HUDEP-2 (cell line): ENCODE results near the gene KCNIP4.
A peak's percentile ranks its signal among the peaks of the same experiment; 100 is the strongest.

Source experiments
- DNase-seq, 76 experiments: peaks; one replicate each; lab custom pipeline; 2025; ENCODE audit not compliant: unreplicated experiment in 76 of 76; lab: John Stamatoyannopoulos, UW

KCNIP4 gene

DNA sequence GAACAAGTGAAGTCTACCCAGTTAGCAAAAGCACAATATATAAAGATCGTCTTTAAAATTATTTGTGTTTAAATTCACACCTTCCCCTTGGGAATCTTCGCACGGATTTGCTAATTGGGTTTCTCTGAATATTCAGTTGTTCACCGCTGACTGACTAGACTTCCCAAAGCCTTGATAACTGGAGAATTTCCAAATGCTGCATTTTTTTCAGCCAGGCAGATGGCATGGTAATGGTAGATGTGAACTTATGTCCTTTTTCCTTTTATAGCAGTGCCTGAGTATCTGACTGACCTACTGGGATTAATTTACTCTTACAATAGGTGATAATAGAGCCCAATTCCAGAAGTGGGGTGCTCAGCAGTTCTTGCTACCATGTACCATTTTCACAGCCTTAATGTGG lies 700.2 kb downstream of the KCNIP4 start:
- DNase-seq, result no peak

DNA sequence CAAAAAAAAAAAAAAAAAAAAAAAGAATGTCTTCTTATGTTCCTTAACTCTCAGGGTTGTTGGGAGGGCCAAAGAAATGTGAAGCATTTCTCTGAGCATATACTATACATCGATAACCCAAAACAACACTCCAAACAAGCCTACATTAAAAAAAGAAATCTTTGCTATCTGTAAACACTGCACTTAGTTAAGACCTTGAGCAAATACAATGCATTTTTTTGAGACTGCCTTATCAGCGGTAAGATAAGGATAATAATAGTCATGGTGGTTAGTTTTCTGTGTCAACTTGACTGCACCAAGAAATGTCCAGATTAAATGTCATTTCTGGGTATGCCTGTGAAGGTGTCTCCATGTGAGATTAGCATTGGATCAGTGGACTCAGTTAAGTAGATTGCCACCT lies 706.4 kb downstream of the KCNIP4 start:
- DNase-seq, result no peak

DNA sequence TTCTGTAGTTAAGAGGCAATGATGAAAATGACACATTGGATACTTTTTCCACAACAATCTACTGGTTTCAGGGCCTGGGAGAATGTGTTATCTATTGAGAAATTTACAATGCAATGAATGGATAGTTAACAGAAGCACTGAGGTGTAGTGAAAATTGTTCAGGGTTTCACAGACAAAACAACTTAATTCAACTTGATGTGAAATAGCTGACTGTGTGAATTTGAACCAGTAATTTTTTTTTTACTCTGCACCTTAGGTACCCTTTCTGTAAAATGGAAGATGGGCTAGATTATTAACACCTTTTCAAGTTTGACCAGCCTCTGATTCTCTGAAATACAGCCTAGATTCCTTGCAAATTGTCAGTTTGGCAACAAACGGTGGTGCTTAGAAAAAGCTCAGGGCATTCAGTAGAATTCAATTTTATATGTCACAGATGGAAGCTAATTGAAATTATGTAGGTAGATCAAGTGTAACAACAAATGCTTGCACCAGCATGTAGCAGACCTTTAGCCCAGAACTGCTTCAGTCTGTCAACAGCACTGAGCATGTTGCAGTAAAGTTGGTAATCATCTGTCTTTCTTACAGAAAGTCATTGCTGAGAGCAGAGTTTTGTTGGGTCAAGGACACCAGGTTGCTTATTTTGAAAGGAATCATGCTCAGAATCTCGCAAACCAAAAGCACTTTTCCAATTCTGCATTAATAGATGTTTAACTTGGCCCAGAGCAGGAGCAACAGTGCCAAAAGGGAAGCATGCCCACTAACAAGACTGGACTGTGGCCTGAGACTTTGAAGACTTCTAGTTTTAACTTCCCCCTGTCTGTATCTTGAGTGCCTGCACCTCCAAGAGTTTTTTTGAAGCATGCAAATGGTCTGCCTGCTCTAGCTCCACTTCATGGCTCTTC lies 721.7 kb downstream of the KCNIP4 start:
- no peak for DNase-seq

DNA sequence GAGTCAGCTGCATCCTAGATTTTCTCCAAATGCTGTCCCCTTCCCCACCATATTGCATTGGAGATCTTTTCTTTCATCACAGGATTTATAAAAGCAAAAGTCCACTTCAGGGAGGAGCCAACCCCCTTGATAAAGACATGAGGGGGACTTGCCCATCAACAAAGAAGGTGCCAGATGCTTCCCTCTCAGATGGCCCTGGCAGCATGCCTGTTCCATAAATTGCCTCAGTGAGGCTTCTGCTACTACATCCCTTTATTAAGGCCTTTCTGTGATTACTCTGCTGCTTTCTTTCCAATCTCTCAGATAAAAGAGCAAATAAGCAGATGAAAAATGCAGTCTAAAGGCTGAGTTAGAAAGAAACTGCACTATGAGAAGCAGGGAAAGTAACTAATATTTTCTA lies 736.7 kb downstream of the KCNIP4 start:
- no peak for DNase-seq

DNA sequence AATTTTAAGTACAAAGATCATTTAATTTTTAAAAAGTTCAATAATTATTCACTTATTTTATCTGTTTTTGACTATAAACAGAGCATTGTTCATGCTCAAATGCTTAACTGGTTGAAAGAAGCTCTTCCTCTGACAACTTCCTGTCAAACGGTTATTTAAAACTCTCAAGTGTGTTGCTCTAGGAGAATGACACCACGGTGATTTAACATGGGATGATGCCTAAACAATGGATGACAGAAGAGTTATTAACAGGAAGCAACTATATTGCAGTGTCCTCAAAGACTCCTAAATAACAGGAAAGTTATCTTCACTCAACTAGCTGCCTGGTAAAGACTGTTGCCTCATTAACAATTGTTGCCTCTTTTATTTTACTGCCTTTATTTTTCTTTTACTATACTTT lies 738.7 kb downstream of the KCNIP4 start:
- DNase-seq, result no peak

DNA sequence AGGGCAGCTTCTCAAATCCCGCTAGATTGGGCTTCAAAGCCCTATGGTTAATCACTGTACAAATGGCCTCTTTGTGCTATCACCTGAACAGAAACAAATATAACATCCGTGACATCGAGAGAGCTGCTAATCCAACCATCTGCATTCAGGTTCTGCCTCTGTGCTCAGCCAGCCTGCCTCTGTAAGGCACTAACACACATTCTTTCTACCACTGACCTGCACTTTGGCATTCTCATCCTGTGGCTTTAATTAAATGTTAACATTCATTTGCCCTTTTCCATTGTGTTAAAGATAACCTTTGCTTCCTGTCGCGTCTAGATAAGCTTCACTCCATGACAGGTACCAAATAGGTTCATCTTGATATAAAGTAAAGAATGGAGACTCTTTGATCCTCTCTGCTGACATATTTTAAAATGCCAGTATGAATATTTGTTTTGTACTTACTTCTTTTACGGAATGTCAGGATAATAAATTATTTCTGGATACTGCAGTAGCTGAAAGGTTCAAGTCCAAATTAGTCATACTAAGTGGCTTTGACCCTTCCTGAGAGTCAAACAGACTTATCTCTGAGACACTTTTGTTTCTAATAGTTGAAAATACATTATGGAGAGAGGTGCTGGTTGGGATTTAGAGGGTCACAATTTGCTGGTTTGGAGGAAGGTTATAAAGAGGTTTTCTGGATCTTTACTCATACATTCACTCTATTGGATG lies 742.6 kb downstream of the KCNIP4 start:
- DNase-seq, result no peak

DNA sequence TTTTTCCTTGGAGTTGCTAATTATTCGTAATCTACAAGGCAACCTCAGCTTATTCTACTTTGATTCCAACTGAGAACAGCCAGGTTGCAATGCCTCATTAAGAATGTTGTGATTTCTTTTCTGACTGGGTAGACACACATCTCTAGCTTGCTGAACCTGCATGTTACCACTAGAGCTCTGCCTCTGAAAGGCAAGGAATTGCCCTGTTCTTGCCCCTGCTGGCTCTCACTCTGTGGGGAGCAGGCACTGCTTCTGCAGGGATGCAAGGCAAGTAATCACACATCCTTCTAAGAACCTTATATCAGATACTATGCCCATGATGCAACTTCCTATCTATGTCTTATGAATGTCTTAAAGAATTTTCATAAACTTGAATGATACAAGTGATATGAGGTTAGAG lies 745.2 kb downstream of the KCNIP4 start:
- no peak for DNase-seq

DNA sequence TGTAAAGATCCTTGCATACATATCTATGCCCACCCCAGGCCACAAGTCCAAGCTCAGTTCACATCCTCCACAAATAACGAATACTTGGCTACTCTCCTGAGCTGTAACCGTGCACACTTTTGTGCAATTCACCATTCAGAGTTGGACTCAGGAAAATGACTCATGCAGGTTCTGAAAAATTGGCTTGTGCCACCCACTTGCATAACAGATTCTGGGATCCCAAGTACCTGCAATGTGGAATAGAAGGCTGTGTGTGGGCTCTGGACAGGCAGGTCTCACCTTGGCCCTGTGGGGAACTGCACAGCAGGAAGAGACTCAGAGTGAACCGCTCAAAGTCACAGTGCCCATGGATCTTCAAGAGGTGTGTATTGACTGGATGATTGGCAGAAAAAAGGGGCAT lies 745.6 kb downstream of the KCNIP4 start:
- no peak for DNase-seq

DNA sequence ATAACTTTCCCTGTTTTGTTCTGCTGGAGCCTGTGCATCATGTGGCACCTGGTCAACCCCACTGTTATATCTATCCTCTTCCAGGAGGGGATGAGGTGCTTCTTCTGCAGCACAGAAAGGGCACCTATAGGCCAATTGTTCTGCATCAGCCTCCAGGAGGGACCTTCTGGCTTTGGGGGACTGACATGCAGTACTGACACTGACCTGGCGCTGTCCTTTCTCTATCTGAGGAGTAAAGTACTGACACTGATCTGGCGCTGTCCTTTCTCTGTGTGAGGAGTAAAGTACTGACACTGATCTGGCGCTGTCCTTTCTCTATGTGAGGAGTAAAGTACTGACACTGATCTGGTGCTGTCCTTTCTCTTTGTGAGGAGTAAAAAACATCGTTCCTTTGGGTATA lies 749.9 kb downstream of the KCNIP4 start:
- no peak for DNase-seq

DNA sequence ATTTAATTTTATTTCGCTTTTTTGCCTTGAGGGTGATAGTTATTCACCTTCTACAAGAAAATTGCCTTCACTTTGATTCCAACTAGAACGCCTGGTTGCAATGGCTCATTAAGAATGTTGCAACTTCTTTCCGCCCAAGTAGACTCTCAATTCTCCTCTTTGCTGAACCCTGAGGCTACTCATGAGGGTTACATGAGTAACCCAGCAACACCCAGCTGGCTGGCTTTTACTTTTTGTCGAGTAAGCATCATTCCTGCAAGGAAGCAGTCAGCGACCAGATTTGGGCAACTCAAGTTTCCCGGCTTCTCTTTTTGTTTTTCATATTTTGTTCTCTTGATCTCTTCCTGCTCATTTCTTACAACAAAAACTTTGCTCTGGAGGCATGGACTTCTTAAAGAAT lies 752.9 kb downstream of the KCNIP4 start:
- no peak for DNase-seq

DNA sequence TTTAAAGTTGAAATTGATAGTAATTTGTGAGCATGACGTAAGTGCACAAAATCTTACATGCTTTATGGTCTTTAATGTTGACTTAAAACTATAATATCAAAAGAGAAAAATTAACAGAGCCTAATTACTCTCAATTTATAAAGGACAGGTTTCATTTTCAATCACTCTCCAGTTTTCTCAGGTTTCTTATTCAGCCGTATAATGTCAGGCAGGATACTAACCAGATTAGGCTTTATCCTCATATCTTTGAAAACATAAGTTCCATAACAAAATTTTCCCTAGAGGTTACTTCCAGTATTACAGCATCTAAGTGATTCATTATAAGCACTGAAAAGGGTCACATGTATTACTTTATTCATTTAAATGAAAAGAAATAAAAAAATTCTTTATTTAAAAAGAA lies 756.2 kb downstream of the KCNIP4 start:
- no peak for DNase-seq

DNA sequence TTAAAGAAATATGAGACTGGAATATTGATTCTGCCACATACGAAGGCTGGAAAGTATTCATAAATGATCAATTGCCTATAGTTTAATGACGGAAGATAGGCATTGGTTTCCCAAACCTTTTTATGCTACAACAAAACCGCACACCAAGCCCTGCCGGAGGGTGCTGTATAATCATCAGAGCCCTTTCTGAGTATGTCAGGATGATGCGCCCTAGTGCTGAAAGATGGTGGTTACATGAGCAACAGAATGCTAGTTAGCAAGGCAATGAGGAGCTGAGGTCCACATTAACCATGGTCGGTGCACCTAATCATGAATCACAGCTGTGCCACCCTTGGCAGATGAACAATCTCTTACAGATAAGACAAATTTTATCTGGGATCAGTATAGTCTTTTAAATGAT lies 757.3 kb downstream of the KCNIP4 start:
- no peak for DNase-seq

DNA sequence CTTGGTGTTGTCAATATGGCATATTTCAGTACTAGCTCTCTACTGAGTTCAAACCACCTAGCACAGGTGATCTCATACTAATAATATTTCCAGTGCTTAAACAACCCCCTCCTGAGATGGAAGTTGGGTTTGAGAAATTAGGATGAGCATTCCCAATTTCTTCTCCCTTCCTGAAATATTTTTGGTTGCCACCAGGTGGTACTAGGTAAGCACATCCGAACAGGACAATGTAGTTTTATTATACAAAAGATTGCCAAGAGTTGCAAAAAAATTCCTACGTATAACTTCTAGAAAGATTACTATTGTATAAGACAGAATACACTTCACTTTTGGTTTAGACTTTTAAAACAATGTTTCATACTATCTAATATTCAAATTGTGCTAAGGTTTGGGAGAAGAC lies 763.8 kb downstream of the KCNIP4 start:
- DNase-seq, result no peak

DNA sequence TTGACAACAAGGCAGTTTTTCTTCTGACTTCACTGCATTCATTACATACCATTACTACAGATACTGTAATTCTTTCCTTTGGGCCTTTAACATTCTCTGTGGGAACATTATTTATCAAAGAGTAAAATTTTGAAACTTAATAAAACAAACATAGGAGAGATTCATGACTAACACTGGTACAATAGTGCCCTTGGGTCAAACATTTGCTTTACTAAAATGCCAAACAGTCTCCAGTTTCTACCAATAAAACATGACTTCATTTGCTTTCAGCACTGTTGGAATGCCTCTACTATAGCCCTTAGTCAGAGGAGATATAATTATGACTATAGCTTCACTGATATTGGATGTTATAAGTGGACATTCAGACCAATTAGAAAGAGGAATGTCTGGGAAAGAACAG lies 766.9 kb downstream of the KCNIP4 start:
- no peak for DNase-seq

DNA sequence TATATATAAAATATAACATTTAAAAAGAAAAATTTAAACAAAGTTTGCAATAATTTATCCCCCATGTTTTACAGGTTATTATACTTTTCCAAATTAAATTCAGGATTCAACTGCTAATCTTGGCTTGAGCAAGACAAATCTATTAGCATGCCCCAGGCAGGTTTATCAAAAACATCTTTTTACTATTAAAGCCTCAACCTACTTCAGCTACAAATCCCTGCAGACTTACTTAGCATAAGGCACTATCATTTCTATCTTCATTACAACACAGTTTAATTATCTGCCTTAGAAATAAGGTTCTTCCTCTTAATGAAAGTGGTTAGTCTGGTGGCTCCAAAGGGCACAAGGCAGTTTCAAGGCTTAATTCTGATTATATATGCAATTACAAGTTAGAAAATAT lies 770.7 kb downstream of the KCNIP4 start:
- DNase-seq, result no peak

DNA sequence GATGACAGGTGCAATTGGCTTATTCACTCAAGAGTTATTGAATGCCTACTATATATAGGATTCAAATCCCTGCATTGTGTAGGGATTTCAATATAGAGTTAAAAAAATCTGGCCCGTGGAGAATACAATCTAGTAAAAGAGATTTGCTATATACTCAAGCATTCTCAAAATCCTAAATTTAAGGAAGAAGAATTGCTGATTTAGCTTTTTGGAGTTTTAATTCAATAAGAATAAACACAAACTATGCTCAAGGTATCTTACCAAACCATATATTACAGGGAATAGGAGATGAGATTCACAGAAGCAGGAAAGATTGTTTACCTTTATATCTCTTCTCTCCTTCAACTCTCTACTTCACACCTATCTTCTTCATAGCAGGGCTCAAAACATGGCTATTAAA lies 771.5 kb downstream of the KCNIP4 start:
- DNase-seq, result no peak

DNA sequence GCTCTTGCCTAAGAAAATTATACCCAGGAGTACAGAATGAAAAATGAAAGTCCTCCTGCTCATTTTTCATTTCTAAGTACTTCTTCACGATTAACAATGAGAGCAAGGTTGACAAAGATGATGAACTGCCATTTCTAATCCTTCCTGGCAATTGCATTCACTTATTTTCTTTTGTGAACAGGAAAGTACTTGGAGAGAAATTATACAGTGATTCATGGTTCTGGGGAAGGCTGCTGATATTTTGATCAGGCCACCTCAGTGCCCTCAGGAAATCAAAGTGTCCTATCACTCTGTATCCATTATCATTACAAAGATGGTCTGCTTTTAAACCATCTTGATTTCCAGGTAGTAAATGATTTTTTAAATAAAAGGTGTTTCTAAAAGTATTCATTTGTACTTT lies 780.9 kb downstream of the KCNIP4 start:
- DNase-seq, result no peak

DNA sequence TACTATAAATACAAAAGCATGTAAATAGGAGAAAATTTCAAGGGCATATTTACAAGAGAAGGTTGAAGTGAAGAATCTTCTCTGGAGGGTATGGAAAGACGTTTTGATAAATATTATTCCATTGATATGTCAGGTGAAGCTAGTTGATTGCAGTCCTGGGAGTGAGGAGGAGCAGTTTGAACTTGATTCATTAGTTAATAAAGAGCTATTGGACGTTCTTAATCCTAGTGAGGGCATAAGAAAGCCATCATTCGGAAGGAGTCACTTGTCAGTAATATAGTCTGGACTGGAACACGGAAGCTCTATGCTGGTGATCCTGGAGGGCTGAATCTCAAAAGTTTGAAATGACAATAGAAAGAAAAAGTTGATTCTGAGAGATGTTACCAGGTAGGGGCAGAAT lies 793.2 kb downstream of the KCNIP4 start:
- no peak for DNase-seq

DNA sequence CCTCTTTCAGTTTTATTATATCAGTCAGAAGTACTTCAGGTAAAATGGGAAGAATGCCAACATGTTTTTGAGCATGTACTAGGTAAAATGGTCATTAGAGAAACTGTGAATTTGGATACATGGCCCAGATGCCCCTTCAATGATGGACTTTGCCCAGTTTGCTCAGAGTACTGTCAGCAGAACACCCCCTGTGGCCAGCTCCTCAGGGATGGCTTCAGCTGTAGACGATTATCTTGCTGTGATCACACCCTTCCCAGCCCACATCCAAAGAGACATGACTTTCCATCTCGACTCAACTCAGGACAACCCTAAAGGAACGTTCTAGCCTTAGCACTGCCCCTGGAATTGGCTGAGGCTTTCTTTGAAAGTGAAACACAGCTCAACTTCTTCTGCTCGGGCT lies 809.2 kb downstream of the KCNIP4 start:
- DNase-seq, result no peak

DNA sequence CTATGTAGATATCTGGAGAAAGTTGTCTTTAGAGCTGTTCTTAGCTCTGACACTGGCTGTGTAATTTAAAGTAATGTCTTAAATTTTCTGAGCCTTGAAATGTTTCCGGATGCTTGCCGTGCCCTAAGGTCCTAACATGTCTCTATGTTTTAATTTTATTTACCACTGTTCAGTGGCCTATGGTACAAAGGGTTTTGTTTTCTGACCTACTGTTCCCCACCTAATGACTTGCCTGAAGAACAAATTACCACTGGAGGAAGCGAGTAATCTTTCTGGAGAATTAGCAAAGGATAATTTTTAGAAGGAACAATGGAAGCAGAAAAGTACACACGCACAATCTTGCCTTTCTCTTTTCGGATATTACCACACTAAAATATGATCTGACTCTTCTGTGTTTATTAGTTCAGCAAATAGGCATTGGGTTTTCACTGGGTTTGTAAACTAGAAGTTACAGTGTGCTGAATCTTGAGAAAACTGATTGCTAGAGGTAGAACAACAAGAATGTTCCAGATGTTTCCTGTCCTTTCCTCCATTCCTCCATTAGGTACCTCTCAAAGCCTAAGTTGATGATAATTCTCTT lies 812.4 kb downstream of the KCNIP4 start:
- DNase-seq, result no peak

DNA sequence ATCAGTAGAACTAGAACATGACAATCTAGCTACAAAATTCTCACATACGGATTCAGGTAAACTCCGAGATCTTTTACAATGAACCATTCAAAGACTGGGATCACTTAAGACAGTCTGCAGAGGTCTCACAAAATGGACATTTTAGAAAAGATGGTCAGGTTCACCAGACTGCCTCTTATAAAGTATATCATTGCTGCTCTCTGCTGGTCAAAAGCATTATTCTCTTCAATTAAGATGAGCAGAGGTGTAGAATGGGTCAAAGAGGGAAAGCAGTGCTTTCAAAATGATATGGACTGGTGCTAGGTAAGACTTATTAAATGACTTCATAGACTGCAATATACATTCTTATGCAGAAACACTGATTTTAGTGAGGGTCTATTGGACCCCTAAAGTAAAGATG lies 813.6 kb downstream of the KCNIP4 start:
- peak in 5 of 76 experiments; percentile 0 to 18 (median 1) for DNase-seq

DNA sequence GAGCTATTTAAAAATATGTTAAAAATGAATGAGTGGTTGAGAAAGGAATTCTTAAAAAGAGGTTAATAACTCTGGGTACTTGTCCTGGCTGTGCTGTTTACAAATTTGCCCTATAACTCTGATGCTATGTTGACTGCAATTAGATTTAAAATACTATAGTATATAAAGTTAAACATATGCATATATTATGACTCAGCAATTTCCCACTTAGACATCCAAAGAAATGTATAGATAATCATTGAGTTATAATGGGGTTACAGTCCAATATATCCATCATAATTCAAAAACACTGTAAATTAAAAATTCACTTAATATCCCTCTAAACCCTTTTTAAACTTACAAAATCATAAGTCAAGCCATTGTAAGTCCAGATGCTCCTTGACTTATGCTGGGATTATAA lies 818.0 kb downstream of the KCNIP4 start:
- DNase-seq, result no peak
